Measurements from ENCODE around the gene CYB5R3.

The CYB5R3 gene

DNA sequence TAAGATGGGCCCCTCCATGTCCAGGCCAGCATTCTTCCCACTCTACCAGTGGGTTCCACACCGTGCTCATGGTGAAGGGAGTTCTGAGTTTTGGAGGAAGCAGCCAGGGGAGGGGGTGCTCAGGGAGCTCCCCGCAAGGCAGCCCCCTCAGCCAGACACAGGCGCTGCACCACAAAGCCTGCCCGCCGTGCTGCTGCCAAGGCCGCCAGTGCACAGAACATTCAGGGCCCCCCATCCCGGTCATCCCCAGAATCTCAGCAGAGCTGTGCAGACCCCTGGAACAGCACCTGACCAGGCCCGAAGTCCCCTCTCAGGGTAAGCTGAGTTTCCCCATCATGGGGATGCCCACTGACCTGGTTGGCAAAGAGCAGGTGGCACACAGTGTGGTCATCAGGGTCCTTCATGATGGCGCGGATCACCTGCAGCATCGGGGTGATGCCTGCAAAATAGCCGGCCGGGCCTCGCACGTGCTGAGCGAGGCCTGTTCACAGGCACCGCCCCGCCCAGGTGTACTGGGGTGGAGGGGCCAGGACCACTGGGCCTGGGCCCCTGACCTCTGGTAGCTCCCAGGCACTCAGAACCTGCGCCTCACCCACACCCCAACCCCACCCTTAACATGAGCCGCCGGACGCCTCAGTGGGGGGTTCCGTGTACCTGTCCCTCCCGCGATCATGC lies 22.1 kb downstream of the CYB5R3 start:
- peaks cover 24% of the 10 kb centered on the region for H3K36me3 ChIP-seq
- H3K4me3 ChIP-seq (ENCODE audit: low read depth, low read length): no peak overlapping the region
- H3K27me3 ChIP-seq: no peaks in the 10 kb centered on the region
- TF ChIP-seq, protein P1, sequence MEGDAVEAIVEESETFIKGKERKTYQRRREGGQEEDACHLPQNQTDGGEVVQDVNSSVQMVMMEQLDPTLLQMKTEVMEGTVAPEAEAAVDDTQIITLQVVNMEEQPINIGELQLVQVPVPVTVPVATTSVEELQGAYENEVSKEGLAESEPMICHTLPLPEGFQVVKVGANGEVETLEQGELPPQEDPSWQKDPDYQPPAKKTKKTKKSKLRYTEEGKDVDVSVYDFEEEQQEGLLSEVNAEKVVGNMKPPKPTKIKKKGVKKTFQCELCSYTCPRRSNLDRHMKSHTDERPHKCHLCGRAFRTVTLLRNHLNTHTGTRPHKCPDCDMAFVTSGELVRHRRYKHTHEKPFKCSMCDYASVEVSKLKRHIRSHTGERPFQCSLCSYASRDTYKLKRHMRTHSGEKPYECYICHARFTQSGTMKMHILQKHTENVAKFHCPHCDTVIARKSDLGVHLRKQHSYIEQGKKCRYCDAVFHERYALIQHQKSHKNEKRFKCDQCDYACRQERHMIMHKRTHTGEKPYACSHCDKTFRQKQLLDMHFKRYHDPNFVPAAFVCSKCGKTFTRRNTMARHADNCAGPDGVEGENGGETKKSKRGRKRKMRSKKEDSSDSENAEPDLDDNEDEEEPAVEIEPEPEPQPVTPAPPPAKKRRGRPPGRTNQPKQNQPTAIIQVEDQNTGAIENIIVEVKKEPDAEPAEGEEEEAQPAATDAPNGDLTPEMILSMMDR (IDR thresholded peaks at IDR 0.05; ENCODE audit: low read depth, low read length): no peak
- DNase-seq: no peak
- H3K9me3 ChIP-seq: no peaks in the 10 kb centered on the region
- no peaks in the 10 kb centered on the region for H3K4me1 ChIP-seq

DNA sequence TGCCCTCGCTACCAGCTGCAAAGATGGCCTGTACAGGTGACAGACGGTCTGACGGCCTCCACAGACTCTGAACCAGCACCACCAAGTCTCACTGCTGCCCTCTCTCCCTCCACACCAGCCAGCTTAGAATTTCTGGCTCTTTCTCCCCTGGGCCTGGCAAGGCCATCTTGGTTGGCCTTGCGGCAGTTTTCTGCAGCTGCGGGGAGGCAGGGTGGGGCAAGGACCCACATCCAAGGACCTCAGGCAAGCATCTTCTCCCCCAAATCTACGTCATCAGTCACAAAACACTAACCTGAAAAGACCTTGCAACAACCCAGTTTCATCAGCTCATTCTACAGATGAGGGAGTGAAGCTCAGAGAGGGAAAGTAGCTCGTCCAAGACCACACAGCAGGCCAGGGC lies 22.8 kb downstream of the CYB5R3 start:
- no peaks in the 10 kb centered on the region for H3K4me1 ChIP-seq
- TF ChIP-seq, protein P1 (IDR thresholded peaks at IDR 0.05; ENCODE audit: low read depth, low read length): no peak
- DNase-seq: no peak
- no peaks in the 10 kb centered on the region for H3K9me3 ChIP-seq
- no peaks in the 10 kb centered on the region for H3K27me3 ChIP-seq
- peaks cover 24% of the 10 kb centered on the region for H3K36me3 ChIP-seq
- no peak overlapping the region for H3K4me3 ChIP-seq (ENCODE audit: low read depth, low read length)

DNA sequence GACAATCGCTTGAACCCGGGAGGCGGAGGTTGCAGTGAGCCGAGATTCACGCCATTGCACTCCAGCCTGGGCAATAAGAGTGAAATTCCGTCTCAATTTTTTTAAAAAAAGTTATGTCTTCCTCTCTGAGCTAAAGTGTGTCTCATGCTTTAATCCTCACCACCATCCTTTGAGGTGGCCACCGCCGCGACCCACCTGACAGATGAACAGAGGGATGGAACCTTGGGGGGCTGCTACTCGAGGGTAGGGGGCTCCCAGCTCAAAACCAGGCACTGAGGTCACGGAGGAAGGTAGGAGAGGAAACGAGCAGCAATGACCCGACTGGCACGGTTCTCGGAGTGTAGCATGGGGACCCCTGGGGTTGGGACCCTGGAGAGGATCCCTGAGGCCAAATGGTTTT lies 23.8 kb downstream of the CYB5R3 start:
- DNase-seq: no peak
- peaks cover 24% of the 10 kb centered on the region for H3K36me3 ChIP-seq
- H3K9me3 ChIP-seq: no peaks in the 10 kb centered on the region
- no peaks in the 10 kb centered on the region for H3K4me1 ChIP-seq
- H3K27me3 ChIP-seq: no peaks in the 10 kb centered on the region
- no peak overlapping the region for H3K4me3 ChIP-seq (ENCODE audit: low read depth, low read length)
- TF ChIP-seq, protein P1 (IDR thresholded peaks at IDR 0.05; ENCODE audit: low read depth, low read length): no peak

DNA sequence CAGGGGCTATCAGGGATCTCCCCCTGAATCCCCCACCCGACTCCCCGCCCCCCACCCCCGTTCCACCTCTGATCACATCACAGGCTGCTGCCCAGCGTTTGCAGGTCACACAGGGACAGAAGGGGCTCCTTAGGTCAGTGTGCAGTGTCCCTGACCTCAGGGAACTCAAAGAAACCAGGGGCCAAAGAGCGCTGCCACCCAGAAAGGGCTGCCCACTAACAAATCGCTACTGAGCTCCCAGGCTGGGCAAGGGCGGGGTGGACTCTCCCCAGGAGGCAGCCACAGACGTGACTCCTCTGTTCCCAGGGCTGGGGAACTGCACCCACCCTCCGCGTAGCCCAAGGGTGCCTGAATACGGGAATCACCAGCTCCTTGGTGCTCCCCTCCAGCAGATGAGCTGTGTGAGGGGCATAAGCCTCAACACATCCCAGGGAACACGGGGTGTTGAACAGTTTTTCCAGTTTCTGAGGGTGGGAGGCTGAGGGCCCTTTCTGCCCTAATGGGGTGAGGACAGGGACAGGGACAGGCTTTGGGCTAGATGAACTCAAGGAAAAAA lies 24.6 kb downstream of the CYB5R3 start:
- no peaks in the 10 kb centered on the region for H3K4me1 ChIP-seq
- no peak for DNase-seq
- H3K36me3 ChIP-seq: peaks cover 17% of the 10 kb centered on the region
- H3K27me3 ChIP-seq: no peaks in the 10 kb centered on the region
- TF ChIP-seq, protein P1 (IDR thresholded peaks at IDR 0.05; ENCODE audit: low read depth, low read length): no peak
- no peaks in the 10 kb centered on the region for H3K9me3 ChIP-seq
- H3K4me3 ChIP-seq (ENCODE audit: low read depth, low read length): no peak overlapping the region

DNA sequence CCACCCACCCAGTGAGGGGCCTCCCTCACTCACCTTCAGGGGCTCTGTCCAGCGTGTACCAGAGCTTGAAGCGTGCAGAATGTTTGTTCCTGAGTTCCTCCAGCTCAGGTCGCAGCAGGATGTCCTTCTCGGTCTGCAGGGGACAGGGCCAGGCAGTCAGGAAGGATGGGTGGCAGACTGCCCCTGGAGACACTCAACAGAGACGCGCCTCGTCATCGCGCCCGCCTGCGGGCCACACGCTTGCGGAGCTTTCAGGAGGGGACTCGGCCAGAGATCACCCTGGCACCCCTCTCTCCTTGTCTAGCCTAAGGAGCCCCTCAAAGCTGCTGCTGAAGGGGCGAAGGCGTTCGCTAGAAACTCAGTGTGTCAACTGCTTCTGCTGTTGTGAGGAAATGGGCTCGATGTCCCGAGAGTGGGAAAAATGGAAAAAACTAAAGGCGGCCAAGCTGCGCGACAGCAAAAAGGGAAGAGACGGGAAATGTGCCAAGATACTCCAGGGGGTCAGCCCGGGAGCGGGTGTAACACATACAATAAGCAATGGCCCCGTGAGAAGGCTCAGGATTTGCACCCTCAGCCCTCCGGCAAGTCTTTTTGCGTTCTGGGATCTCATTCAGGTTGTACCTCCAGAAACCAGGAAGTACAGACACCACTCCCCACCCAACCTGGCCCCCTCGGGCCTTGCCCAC lies 25.3 kb downstream of the CYB5R3 start:
- TF ChIP-seq, protein P1 (IDR thresholded peaks at IDR 0.05; ENCODE audit: low read depth, low read length): no peak
- Histone ChIP-seq H3K4me1 (no peaks in the 10 kb centered on the region), H3K4me3 (ENCODE audit: low read depth, low read length) (no peak overlapping the region), H3K9me3 (no peaks in the 10 kb centered on the region), H3K36me3 (peaks cover 18% of the 10 kb centered on the region), H3K27me3 (no peaks in the 10 kb centered on the region)
- DNase-seq: no peak

DNA sequence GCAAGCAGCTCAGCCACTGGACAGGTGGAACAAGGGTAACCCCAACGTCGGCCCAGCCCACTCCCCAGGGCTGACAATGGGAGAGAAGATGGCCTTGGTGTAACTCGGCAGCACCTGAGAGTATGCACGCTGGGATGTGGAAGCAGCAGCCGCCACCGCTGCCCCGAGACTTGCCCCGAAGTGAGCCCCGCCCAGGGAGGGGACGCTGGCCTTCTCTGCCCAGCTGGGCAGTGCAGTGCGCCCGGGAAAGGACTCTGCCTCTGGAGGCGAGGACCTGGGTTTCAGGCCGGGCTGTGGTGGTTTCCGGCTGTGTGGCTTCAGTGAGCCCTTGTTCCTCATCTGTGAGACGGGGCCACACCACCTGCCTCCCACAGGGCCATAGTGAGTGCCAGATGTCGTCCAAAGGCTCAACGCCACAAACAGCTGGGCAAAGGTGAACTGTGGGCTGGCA lies 25.9 kb downstream of the CYB5R3 start:
- Histone ChIP-seq H3K4me3 (ENCODE audit: low read depth, low read length) (no peak overlapping the region), H3K27me3 (no peaks in the 10 kb centered on the region), H3K9me3 (no peaks in the 10 kb centered on the region), H3K36me3 (peaks cover 17% of the 10 kb centered on the region), H3K4me1 (no peaks in the 10 kb centered on the region)
- TF ChIP-seq, protein P1 (IDR thresholded peaks at IDR 0.05; ENCODE audit: low read depth, low read length): no peak
- no peak for DNase-seq

All from BE2C (cell line).